ENCODE results near the gene TSHB. TPM values are rescaled to one million over a fixed set of nuclear protein-coding genes. Genes with fewer than 3 reads are reported as not detected.

TSHB gene
- total RNA-seq, 2 experiments from 2014 or later: not detected

DNA sequence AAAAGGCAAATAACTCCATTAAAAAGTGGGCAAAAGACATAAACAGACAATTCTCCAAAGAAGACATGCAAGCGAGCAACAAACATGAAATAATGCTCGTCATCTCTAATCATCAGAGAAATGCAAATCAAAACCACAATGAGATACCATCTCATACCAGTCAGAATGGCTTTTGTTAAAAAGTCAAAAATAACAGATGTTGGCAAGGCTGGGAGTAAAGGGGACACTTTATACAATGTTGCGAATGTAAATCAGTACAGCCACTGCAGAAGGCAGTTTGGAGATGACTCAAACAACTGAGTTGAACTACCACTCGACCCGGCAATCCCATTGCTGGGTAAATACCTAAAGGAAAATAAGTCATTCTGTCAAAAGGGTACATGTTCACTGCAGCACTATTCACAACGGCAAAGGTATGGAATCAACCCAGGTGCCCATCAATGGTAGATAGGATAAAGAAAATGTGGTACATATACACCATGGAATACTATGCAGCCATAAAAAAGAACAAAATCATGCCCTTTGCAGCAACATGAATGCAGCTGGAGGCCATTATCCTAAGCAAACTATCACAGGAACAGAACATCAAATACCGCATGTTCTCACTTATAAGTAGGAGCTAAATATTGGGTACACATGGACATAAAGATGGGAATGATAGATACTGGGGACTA, 33.7 kb downstream of the TSHB start:
- Mint-ChIP-seq H3K9me3 (peaks cover 6% of the 10 kb centered on the region), H3K4me3 (peak overlapping the region; percentile 26), H3K4me1 (ENCODE audit: low read depth) (peaks cover 45% of the 10 kb centered on the region), H3K27ac (peak overlapping the region; percentile 80), H3K27me3 (no peaks in the 10 kb centered on the region), H3K36me3 (peaks cover 8% of the 10 kb centered on the region)
- intact Hi-C loops (cut with micrococcal nuclease): loop anchor here (1.0 to 5.0 kb wide), 6 partner anchors 27 to 584 kb away; partner anchors contain the start of genes BCAS2, DENND2C and TRIM33
- DNase-seq: peak; percentile 59
- ChIA-PET POLR2A (no interaction called here), CTCF (interaction anchor here (1.9 kb wide), 1 partner anchor 36 kb away, joined by 5 read pairs; no protein-coding TSS in a partner anchor)

GRCh38 chr1:115064461-115064860, 34.8 kb downstream of the TSHB start:
- no peaks in the 10 kb centered on the region for H3K27me3 Mint-ChIP-seq
- H3K4me3 Mint-ChIP-seq: no peak overlapping the region
- peaks cover 6% of the 10 kb centered on the region for H3K9me3 Mint-ChIP-seq
- H3K4me1 Mint-ChIP-seq (ENCODE audit: low read depth): peaks cover 45% of the 10 kb centered on the region
- H3K27ac Mint-ChIP-seq: peak overlapping the region; percentile 80
- intact Hi-C loops (cut with micrococcal nuclease): loop anchor here (5.0 kb wide), 3 partner anchors 392 to 583 kb away; partner anchors contain the start of genes BCAS2 and DENND2C
- peaks cover 4% of the 10 kb centered on the region for H3K36me3 Mint-ChIP-seq
- DNase-seq: no peak
- POLR2A ChIA-PET: no interaction called here
- CTCF ChIA-PET: interaction anchor here (0.7 to 1.9 kb wide), 2 partner anchors 12 to 34 kb away, joined by 5 to 8 read pairs; no protein-coding TSS in a partner anchor

DNA sequence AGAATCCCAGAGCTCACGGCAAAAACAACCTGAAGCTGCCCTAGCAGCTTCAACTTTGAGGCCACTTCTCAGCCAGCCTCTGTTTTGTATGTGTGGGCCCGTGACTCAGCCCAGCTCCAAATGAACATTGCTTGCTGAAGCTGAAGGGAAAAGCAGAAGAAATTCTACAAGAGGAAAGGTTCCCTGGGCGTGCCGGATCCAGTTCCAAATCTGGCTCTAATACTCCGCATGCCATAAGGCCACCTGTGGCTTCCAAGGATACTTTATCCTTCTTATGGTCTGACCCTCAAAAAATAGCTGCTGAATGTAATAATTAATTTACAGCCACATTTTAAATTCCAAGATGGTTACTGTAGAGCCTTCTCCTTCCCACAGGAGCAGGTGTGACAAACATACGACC, 35.4 kb downstream of the TSHB start:
- peaks cover 4% of the 10 kb centered on the region for H3K36me3 Mint-ChIP-seq
- H3K4me1 Mint-ChIP-seq (ENCODE audit: low read depth): peaks cover 51% of the 10 kb centered on the region
- ChIA-PET CTCF (interaction anchor here (0.7 to 1.9 kb wide), 3 partner anchors 12 to 47 kb away, joined by 5 to 8 read pairs (median 5); no protein-coding TSS in a partner anchor), POLR2A (no interaction called here)
- H3K27ac Mint-ChIP-seq: no peak overlapping the region
- H3K27me3 Mint-ChIP-seq: no peaks in the 10 kb centered on the region
- H3K4me3 Mint-ChIP-seq: no peak overlapping the region
- peaks cover 6% of the 10 kb centered on the region for H3K9me3 Mint-ChIP-seq
- no peak for DNase-seq
- intact Hi-C loops (cut with micrococcal nuclease): no loop called here

DNA sequence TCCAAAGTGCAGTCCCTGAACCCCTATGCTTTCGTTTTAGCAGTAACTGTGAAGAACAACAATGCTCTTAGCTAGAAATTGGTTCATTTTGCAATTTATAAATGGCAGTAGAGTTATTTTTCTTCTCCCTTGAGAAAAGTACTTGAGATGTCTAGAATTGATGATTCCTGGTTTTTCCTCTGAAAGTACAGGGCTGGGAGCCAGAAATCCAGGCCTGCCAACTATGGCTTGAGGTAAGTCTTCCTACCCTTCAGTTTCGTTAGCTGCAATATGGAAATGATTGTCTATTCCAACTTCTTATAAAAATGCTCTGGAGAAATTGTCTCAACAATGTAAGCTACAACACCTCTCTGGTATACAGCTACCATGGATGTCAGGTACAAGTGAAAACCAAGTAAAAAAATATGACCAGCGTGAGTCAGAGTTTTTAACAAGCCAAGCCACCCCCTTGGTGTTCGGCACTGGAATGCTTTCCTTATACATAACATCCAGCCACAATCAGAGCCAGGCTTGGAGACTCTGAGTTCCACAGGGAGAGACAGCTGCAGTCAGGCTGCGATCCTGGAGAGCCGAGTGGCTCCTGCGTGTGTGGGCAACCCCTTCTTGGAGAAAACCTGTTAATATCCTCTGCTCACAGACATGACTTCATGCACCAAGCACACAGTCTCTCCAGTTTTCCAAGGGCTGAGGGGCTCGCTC, 37.7 kb downstream of the TSHB start:
- POLR2A ChIA-PET: no interaction called here
- Mint-ChIP-seq H3K9me3 (peaks cover 6% of the 10 kb centered on the region), H3K27ac (no peak overlapping the region), H3K36me3 (peaks cover 4% of the 10 kb centered on the region), H3K27me3 (no peaks in the 10 kb centered on the region), H3K4me1 (ENCODE audit: low read depth) (peaks cover 55% of the 10 kb centered on the region), H3K4me3 (no peak overlapping the region)
- DNase-seq: no peak
- CTCF ChIA-PET: interaction anchor here (1.2 to 2.6 kb wide), 2 partner anchors 14 to 45 kb away, joined by 5 to 10 read pairs; no protein-coding TSS in a partner anchor
- intact Hi-C loops (cut with micrococcal nuclease): no loop called here

DNA sequence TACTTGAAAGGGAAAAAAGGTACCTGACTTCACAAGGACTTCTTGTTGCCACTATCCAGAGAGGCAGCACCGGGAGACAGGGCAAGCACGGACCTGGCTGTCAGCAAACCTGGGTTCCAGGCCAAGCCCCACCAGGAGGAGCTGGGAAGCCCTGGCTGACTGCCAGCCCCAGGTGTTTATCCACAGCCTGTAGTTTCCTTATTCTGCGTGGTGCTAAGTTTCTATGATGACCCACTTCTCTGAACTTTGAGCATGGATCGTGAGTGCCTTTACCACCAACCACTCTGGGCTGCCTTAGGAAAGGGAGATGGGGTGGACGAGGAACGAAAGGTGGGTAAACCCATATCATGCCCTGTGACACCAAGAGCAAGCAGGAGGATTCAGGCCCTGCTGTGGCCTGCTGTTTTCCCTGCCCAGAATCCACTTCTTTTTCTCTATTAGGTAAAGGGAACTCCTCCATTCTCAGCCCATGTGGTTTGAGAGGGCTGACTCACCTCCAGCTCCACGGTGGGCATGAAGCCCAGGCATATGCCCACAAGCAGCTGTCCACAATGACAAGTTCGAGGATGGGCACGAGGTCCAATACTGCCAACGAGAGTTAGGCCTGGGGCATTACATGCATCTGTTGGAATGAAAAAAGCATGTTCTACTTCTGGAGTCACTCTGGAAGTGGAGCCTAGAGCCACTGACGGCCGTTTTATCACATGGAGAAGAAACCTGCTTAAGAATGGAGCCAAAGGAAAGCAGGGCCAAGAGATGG, 39.4 kb downstream of the TSHB start:
- H3K4me3 Mint-ChIP-seq: no peak overlapping the region
- no peak overlapping the region for H3K27ac Mint-ChIP-seq
- H3K27me3 Mint-ChIP-seq: no peaks in the 10 kb centered on the region
- H3K9me3 Mint-ChIP-seq: no peaks in the 10 kb centered on the region
- H3K4me1 Mint-ChIP-seq (ENCODE audit: low read depth): peaks cover 55% of the 10 kb centered on the region
- ChIA-PET POLR2A (no interaction called here), CTCF (no interaction called here)
- H3K36me3 Mint-ChIP-seq: no peaks in the 10 kb centered on the region
- no peak for DNase-seq
- intact Hi-C loops (cut with micrococcal nuclease): no loop called here

GRCh38 chr1:115069659-115070308, 40.2 kb downstream of the TSHB start:
- Mint-ChIP-seq H3K27me3 (no peaks in the 10 kb centered on the region), H3K4me1 (ENCODE audit: low read depth) (peaks cover 49% of the 10 kb centered on the region), H3K4me3 (no peak overlapping the region), H3K27ac (no peak overlapping the region), H3K9me3 (no peaks in the 10 kb centered on the region), H3K36me3 (no peaks in the 10 kb centered on the region)
- no peak for DNase-seq
- intact Hi-C loops (cut with micrococcal nuclease): no loop called here
- ChIA-PET POLR2A (no interaction called here), CTCF (no interaction called here)

- DNase-seq: no peak
- H3K27me3 Mint-ChIP-seq: no peaks in the 10 kb centered on the region
- CTCF ChIA-PET: interaction anchor here (0.7 to 2.8 kb wide), 4 partner anchors 10 to 88 kb away, joined by 3 to 15 read pairs (median 4); no protein-coding TSS in a partner anchor
- no peak overlapping the region for H3K4me3 Mint-ChIP-seq
- intact Hi-C loops (cut with micrococcal nuclease): no loop called here
- no peaks in the 10 kb centered on the region for H3K9me3 Mint-ChIP-seq
- H3K36me3 Mint-ChIP-seq: no peaks in the 10 kb centered on the region
- POLR2A ChIA-PET: interaction anchor here (1.0 kb wide), 1 partner anchor 313 kb away, joined by 3 read pairs; the partner anchor contains the start of gene CSDE1
- no peak overlapping the region for H3K27ac Mint-ChIP-seq
- peaks cover 50% of the 10 kb centered on the region for H3K4me1 Mint-ChIP-seq (ENCODE audit: low read depth)
Observed at GRCh38 chr1:115071012-115071664, 41.5 kb downstream of the TSHB start.

DNA sequence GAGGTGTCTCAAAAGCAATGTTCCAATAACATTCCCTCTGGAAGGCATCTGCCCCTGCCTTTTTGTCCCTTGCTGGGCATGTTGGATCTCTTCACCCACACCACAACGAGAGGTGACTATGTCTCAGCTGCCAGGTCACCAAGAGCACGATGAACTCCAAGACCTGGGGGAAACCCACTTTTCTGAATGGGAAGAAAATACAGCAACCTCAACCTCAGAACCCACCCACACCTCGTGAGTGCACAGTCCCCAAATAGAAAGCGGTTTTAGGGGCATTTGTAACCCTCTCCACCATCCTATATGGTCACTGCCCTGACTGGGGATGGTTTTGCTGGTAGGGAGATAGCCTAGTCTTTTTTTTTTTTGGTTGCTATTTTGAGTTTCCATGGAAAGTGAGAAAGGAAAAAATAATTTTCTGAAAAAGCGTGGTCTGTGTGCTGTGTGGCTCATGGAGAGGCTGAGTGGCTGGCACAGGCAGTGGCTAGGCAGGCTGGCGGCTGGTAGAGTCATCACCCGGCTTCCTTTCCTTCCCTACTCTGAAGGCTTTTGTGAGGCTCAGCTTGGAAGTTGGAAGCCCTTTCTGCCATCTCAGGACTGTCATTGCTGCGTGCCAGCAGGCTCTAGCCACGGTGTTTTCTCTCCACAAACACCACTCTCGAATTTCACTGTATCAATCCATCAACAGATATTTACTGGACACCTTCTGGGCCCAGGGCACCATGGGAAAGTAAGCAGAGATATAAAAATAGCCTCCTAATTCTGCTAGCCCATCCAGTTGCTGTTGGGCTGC, 43.9 kb downstream of the TSHB start:
- ChIA-PET CTCF (interaction anchor here (1.0 to 2.8 kb wide), 2 partner anchors 21 kb away, joined by 3 to 15 read pairs; no protein-coding TSS in a partner anchor), POLR2A (no interaction called here)
- H3K36me3 Mint-ChIP-seq: no peaks in the 10 kb centered on the region
- no peaks in the 10 kb centered on the region for H3K9me3 Mint-ChIP-seq
- peak; percentile 31 for DNase-seq
- H3K4me1 Mint-ChIP-seq (ENCODE audit: low read depth): peaks cover 47% of the 10 kb centered on the region
- intact Hi-C loops (cut with micrococcal nuclease): no loop called here
- no peak overlapping the region for H3K27ac Mint-ChIP-seq
- no peak overlapping the region for H3K4me3 Mint-ChIP-seq
- H3K27me3 Mint-ChIP-seq: no peaks in the 10 kb centered on the region

DNA sequence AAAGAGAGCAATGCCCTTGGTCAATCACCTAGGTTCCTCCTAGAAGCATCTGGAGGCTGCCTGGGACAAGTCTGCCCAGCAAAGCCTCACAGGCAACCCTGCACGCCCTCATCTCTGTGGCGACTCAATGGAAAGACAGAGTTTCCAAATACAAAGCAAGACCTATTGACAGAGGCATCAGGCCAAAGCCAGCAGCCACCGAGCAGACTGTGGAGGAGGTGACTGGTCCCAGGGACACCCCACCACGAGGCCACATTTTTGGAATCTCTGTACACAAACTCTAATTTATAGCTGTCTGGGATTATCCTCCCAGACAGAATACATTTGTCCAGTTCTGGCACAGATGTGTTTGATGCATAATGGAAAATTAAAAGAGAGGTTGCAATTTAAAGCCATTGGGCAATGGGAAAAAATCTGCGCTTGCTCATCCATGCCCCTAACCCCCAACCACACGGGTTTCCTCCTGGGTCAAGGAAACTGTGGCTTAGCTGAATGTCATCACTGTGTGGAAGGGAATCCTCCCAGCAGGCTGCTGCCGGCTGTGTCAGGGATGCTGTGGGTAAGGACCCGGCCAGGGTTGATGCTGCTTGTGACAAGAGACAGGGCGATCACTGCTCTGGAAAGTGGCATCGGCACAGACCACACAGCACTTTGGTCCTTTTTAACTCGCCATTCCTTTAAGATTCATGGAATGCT, 45.4 kb downstream of the TSHB start:
- intact Hi-C loops (cut with micrococcal nuclease): no loop called here
- CTCF ChIA-PET: interaction anchor here (1.0 kb wide), 1 partner anchor 22 kb away, joined by 3 read pairs; no protein-coding TSS in a partner anchor
- H3K27me3 Mint-ChIP-seq: no peaks in the 10 kb centered on the region

DNA sequence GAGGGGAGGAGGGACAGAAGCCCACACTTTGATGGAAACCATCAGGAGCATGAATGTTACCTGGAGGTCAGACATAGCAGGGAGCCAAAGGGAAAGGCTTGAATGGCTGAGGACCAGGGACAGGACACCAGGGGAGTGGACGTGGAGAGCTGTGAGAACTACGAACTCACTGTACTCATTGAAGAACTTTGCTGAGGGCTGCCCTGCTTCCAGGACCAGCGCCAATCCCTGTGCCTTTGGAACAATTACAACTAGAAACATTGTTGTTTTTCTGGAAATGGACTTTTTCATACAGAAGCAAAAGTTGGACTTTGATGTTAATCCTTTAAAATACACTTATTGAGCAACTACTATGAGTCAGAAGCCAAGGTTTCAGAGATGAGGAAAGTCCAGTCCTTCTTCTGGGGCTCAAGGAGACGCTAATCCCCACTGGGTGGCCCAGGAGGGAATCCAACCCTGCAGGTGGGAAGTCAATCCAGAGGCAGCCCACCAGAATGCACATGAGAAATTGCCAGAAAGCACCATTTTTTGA, 46.8 kb downstream of the TSHB start:
- no peak for DNase-seq
- Mint-ChIP-seq H3K36me3 (no peaks in the 10 kb centered on the region), H3K27ac (no peak overlapping the region), H3K27me3 (no peaks in the 10 kb centered on the region), H3K4me3 (no peak overlapping the region), H3K4me1 (ENCODE audit: low read depth) (peaks cover 28% of the 10 kb centered on the region), H3K9me3 (no peaks in the 10 kb centered on the region)
- CTCF ChIA-PET: interaction anchor here (0.6 kb wide), 1 partner anchor 94 kb away, joined by 3 read pairs; no protein-coding TSS in a partner anchor
- POLR2A ChIA-PET: no interaction called here
- intact Hi-C loops (cut with micrococcal nuclease): no loop called here

More for the DNA sequence above, 45.4 kb downstream of the TSHB start:
- no peak overlapping the region for H3K27ac Mint-ChIP-seq
- no peak overlapping the region for H3K4me3 Mint-ChIP-seq
- POLR2A ChIA-PET: interaction anchor here (0.6 kb wide), 1 partner anchor 22 kb away, joined by 3 read pairs; no protein-coding TSS in a partner anchor
- no peak for DNase-seq
- no peaks in the 10 kb centered on the region for H3K9me3 Mint-ChIP-seq
- no peaks in the 10 kb centered on the region for H3K36me3 Mint-ChIP-seq
- peaks cover 42% of the 10 kb centered on the region for H3K4me1 Mint-ChIP-seq (ENCODE audit: low read depth)
